NT2/D1 (cell line): Measurements from ENCODE around the gene LIPH.
"Not testable (repeated sequence)": the region's sequence is repeated elsewhere in the genome, so short reads cannot be mapped to it uniquely, and the experiment has no call there.

Experiments
- DNase-seq: peaks from one replicate; pipeline ENCODE4 v3.0.0-alpha.2; 2011; ENCODE audit warnings: low read depth, low spot score
- H3K27me3 ChIP-seq: 2 replicates; pipeline ENCODE4 v1.6.0; 2011; ENCODE audit warnings: mild to moderate bottlenecking; ENCODE audit not compliant: insufficient read length, insufficient read depth
- H3K36me3 ChIP-seq: 2 replicates; pipeline ENCODE4 v1.6.1; 2011; ENCODE audit warnings: mild to moderate bottlenecking, low read length, mixed read lengths; ENCODE audit not compliant: insufficient read depth, insufficient read length
- H3K4me1 ChIP-seq: 2 replicates; pipeline ENCODE4 v1.5.1; 2011; ENCODE audit not compliant: insufficient read depth, insufficient read length
- H3K4me3 ChIP-seq: 2 replicates; pipeline ENCODE4 v1.5.1; 2011; ENCODE audit warnings: low read depth; ENCODE audit not compliant: insufficient read length
- H3K9ac ChIP-seq: 2 replicates; pipeline ENCODE4 v1.6.0; 2011; ENCODE audit warnings: low read depth; ENCODE audit not compliant: insufficient read length
- H3K9me3 ChIP-seq: 2 replicates; pipeline ENCODE4 v1.5.1; 2011; ENCODE audit warnings: mild to moderate bottlenecking, low read length; ENCODE audit not compliant: insufficient read depth
- SUZ12 ChIP-seq: IDR thresholded peaks from 2 replicates; pipeline ENCODE4 v1.6.1; 2011; ENCODE audit not compliant: insufficient read length, insufficient read depth; ENCODE audit errors: extremely low read depth
- YY1 ChIP-seq: IDR thresholded peaks from 2 replicates; pipeline ENCODE4 v1.6.1; 2011; ENCODE audit not compliant: insufficient read length, insufficient read depth
- ZNF274 ChIP-seq: IDR thresholded peaks from 2 replicates; pipeline ENCODE4 v1.6.1; 2011; ENCODE audit warnings: mild to moderate bottlenecking, low read depth, low read length

The LIPH gene

GRCh38 chr3:185559706-185560090, 7.3 kb upstream of the LIPH start:
- Histone ChIP-seq H3K4me1 (peaks cover 14% of the 10 kb centered on the region), H3K9ac (no peak overlapping the region)

GRCh38 chr3:185558395-185558794, 6.0 kb upstream of the LIPH start:
- Histone ChIP-seq H3K9me3 (no peaks in the 10 kb centered on the region), H3K36me3 (no peaks in the 10 kb centered on the region), H3K27me3 (peaks cover 4% of the 10 kb centered on the region), H3K4me1 (peaks cover 14% of the 10 kb centered on the region), H3K4me3 (no peak overlapping the region), H3K9ac (no peak overlapping the region)
- no peak for TF ChIP-seq YY1
- TF ChIP-seq ZNF274, result no peak
- no peak for TF ChIP-seq SUZ12
- no peak for DNase-seq

More at GRCh38 chr3:185559706-185560090, 7.3 kb upstream of the LIPH start:
- Histone ChIP-seq H3K9me3 (no peaks in the 10 kb centered on the region), H3K27me3 (peaks cover 4% of the 10 kb centered on the region), H3K4me3 (no peak overlapping the region), H3K36me3 (no peaks in the 10 kb centered on the region)
- DNase-seq, result no peak
- no peak for TF ChIP-seq ZNF274
- no peak for TF ChIP-seq YY1
- no peak for TF ChIP-seq SUZ12

GRCh38 chr3:185556640-185557039, 4.3 kb upstream of the LIPH start:
- H3K27me3 ChIP-seq, H3K9ac ChIP-seq, H3K9me3 ChIP-seq, DNase-seq, H3K36me3 ChIP-seq, H3K4me3 ChIP-seq: not testable (repeated sequence)
- peaks cover 14% of the 10 kb centered on the region for H3K4me1 ChIP-seq

- H3K9me3 ChIP-seq, result no peaks in the 10 kb centered on the region
- no peak for TF ChIP-seq SUZ12
- no peak for TF ChIP-seq ZNF274
- TF ChIP-seq YY1, result no peak
- H3K36me3 ChIP-seq, result no peaks in the 10 kb centered on the region
- H3K27me3 ChIP-seq, result peaks cover 4% of the 10 kb centered on the region
- no peak overlapping the region for H3K9ac ChIP-seq
- H3K4me3 ChIP-seq, result no peak overlapping the region
- no peak for DNase-seq
- H3K4me1 ChIP-seq, result peaks cover 7% of the 10 kb centered on the region
Observed at GRCh38 chr3:185555860-185556347, 3.5 kb upstream of the LIPH start.

DNA sequence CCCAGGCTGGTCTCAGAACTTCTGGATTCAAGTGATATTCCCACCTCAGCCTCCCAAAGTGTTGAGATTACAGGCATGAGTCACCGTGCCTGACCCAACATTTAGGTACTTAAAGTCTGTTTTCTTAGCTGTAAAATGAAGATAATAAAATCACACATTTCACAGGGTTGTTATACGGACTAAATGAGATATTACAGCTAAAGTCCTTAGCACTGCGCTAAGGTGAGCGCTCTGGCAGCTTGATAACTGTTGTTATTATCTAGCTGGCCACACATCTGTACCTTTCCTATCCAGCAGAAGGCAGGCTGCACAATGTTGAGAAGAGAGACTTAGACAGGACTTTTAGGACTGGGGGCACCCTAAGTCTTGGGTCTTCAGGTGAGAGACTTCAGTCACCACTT, 2.7 kb upstream of the LIPH start:
- DNase-seq, result no peak
- Histone ChIP-seq H3K36me3 (no peaks in the 10 kb centered on the region), H3K9me3 (no peaks in the 10 kb centered on the region), H3K27me3 (peaks cover 4% of the 10 kb centered on the region), H3K4me1 (peaks cover 3% of the 10 kb centered on the region), H3K4me3 (no peak overlapping the region), H3K9ac (no peak overlapping the region)
- TF ChIP-seq SUZ12 (no peak), ZNF274 (no peak), YY1 (no peak)

DNA sequence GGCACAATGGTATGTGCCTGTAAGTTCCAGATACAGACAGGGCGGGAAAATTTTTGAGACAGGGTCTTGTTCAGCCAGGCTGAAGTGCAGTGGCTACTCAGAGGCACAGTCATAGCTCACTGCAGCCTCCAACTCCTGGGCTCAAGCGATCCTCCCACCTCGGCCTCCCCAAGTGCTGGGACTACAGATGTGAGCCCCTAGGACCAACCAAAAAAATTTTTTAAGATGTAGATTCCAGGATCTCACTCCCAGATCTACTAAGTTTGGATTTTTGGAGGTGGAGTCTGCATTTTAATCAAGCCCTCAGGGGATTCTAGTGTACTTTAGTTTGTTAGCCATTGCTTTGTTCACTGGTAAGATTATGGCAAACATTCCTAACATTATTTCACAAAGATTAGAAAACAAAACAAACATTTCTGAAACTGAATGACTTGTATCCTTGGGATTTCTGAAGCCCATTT, 2.7 kb downstream of the LIPH start:
- H3K4me1 ChIP-seq, result no peaks in the 10 kb centered on the region
- no peaks in the 10 kb centered on the region for H3K27me3 ChIP-seq
- H3K9ac ChIP-seq, result no peak overlapping the region
- H3K4me3 ChIP-seq, result no peak overlapping the region
- no peaks in the 10 kb centered on the region for H3K36me3 ChIP-seq
- DNase-seq, result no peak
- TF ChIP-seq ZNF274 (no peak), YY1 (no peak), SUZ12 (no peak)
- no peaks in the 10 kb centered on the region for H3K9me3 ChIP-seq

DNA sequence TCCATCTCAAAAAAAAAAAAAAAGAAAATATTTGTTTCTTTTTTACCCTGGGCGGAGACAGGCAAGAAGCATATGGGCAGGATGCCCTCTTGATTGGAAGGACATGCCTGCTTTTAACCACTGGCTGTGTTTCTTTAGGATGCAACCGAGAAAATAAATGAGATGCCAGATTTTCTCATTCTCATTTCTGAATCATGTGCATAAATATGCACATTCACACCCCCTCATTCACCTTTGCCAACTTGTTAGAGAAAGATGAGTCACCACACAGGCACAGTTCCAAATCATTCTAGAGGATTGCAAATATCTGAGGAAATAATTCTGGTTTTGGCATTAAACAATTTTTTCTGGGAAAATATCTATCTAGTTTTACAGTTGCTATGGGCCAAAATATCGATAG, 3.3 kb downstream of the LIPH start:
- Histone ChIP-seq H3K4me3 (no peak overlapping the region), H3K9me3 (no peaks in the 10 kb centered on the region), H3K27me3 (no peaks in the 10 kb centered on the region), H3K9ac (no peak overlapping the region), H3K36me3 (no peaks in the 10 kb centered on the region), H3K4me1 (no peaks in the 10 kb centered on the region)
- DNase-seq, result no peak
- TF ChIP-seq ZNF274 (no peak), YY1 (no peak), SUZ12 (no peak)

- Histone ChIP-seq H3K9me3 (no peaks in the 10 kb centered on the region), H3K4me1 (no peaks in the 10 kb centered on the region), H3K27me3 (no peaks in the 10 kb centered on the region), H3K4me3 (no peak overlapping the region), H3K9ac (no peak overlapping the region), H3K36me3 (no peaks in the 10 kb centered on the region)
- no peak for DNase-seq
- TF ChIP-seq SUZ12, result no peak
- TF ChIP-seq ZNF274, result no peak
- no peak for TF ChIP-seq YY1
Observed at GRCh38 chr3:185540695-185541094, 11.7 kb downstream of the LIPH start.
